ENCODE measurements around the gene ALOXE3. TPM values are rescaled to one million over a fixed set of nuclear protein-coding genes. Genes with fewer than 3 reads are reported as not detected.

Gene ALOXE3
- total and polyA plus RNA-seq, 2 of the 8 experiments (the other 6 are each of a cell fraction or from before 2014, with no cell fraction given): 0.26 TPM; not detected in 1

- TF ChIP-seq TEAD4 (IDR thresholded peaks at IDR 0.05; ENCODE audit: low read depth, low read length): peak; percentile 80
- no peak for TF ChIP-seq USF2 (IDR thresholded peaks at IDR 0.05; ENCODE audit: low read length)
- TF ChIP-seq ASH2L (IDR thresholded peaks at IDR 0.05; ENCODE audit: low read length): peak; percentile 100
- TF ChIP-seq POLR2A (IDR thresholded peaks at IDR 0.05; ENCODE audit: control extremely low read depth in 1 of 2, low read depth in 2 of 2, low read length in 2 of 2): peak in 1 of 2 experiments; percentile 59; a peak in 1 of 3 replicates
These were observed 20.5 kb upstream of the ALOXE3 start (continued) for GRCh38 chr17:8138672-8139371.

Measured in H1 (cell line).